Activated T-helper 1 cell treated with anti-CD3 and anti-CD28 coated beads, Interleukin-12 subunit alpha, Interleukin-12 subunit beta, Interleukin-2, Interleukin-4 antibody, amounts not matched to agents 30 ng/mL and 10 ng/mL and 1 ng/mL, durations not matched to agents 14 hours and 24 hours and 36 hours (primary cell): Measurements from ENCODE around the gene GREM2. TPM values are rescaled to one million over a fixed set of nuclear protein-coding genes. Genes with fewer than 3 reads are reported as not detected.

ENCODE experiments used
- DNase-seq: peaks from one replicate; pipeline ENCODE4 v3.0.0; 2021; ENCODE audit warnings: low spot score
- H3K27ac Mint-ChIP-seq: one replicate; pipeline ENCODE4 v1.8.0; 2021; ENCODE audit warnings: mild to moderate bottlenecking, mixed read lengths
- H3K27me3 Mint-ChIP-seq: one replicate; pipeline ENCODE4 v1.8.0; 2022; ENCODE audit warnings: mild to moderate bottlenecking, moderate library complexity, mixed read lengths; ENCODE audit not compliant: insufficient read depth
- H3K36me3 Mint-ChIP-seq: one replicate; pipeline ENCODE4 v1.8.0; 2021; ENCODE audit warnings: low read depth, mixed read lengths
- H3K4me1 Mint-ChIP-seq: one replicate; pipeline ENCODE4 v1.8.0; 2021; ENCODE audit warnings: low read depth, mixed read lengths
- H3K4me3 Mint-ChIP-seq: one replicate; pipeline ENCODE4 v1.8.0; 2021; ENCODE audit warnings: mild to moderate bottlenecking, moderate library complexity, mixed read lengths
- H3K9me3 Mint-ChIP-seq: one replicate; pipeline ENCODE4 v1.8.0; 2021; ENCODE audit warnings: mixed read lengths
- intact Hi-C: fragments of 100-400 bp; cut with micrococcal nuclease; formaldehyde crosslinking; loops from one replicate; pipeline ENCODE4 v1.15.1; 2024
- total RNA-seq: library from RNA; stranded (reverse); gene quantifications from 2 replicates; pipeline ENCODE4 v1.2.3, GENCODE V29; 2022

Gene GREM2
- total RNA-seq, 1 donor from 2014 or later = 0.05 TPM

DNA sequence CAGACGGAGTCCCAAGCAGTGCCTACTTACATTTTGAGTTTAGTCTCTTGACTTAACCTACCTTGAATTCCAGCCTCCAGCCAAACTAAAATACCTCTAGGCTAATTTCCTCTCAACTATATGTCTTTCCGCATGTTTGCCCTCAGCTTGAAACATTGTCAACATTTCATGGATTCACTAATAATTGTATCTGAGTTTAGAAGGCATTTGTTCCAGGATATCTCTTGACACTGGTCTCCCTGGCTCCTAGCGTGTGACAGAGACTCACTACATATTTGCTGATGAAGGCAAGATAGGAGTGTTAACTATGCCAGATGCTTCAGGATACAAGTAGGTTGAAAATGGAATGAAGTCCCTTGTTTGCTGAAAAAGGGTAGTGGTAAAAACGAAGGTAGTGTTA is 136.1 kb downstream of the GREM2 start:
- no peaks in the 10 kb centered on the region for H3K4me1 Mint-ChIP-seq
- intact Hi-C loops = no loop called here
- peaks cover 3% of the 10 kb centered on the region for H3K27me3 Mint-ChIP-seq
- H3K4me3 Mint-ChIP-seq = no peak overlapping the region
- no peak overlapping the region for H3K27ac Mint-ChIP-seq
- H3K9me3 Mint-ChIP-seq = peaks cover 5% of the 10 kb centered on the region
- DNase-seq = no peak
- no peaks in the 10 kb centered on the region for H3K36me3 Mint-ChIP-seq

DNA sequence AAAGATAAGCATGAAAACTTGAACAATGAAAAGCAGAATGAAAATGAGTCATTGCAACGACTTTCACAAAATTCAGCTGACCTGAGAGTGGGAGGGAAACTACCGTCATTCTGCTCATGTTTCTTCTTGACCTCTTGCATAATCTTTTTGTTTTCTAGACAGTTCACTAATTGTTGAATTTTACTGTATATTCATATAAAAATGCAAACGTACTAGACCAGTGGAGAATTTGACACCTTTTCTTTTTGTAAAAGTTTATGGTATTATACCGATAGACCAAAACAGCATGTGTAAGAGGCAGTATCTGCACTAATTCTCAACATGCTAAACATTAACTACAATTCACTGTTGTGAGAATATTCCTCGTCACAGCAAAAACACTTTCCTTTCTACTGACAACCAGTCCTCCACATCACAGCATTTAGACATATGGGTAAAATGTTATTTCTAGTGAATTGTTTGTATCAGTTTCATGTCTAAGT is 137.8 kb downstream of the GREM2 start:
- Mint-ChIP-seq H3K4me3 (no peak overlapping the region), H3K27me3 (peaks cover 3% of the 10 kb centered on the region), H3K27ac (no peak overlapping the region), H3K9me3 (peaks cover 5% of the 10 kb centered on the region), H3K36me3 (no peaks in the 10 kb centered on the region), H3K4me1 (no peaks in the 10 kb centered on the region)
- intact Hi-C loops = no loop called here
- no peak for DNase-seq

DNA sequence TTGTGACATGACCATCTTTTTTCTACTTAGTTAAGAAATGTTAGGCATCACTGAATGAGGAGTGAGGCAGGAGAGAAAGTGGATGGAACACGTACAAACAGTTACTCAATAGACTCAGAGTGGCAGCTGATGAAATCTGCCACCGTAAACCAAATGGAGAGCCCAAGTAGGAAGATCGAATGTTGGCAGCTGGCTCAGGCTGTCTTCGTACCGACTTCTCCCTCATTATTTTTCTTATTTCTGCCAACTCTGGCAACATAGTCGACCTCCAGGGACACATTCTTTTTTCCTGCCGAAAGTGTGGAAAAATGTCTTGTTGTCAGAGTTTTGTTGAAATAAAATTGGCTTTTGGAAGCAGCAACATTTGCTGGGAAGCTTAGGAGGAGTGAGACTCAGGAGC is 143.3 kb downstream of the GREM2 start:
- Mint-ChIP-seq H3K27ac (no peak overlapping the region), H3K36me3 (no peaks in the 10 kb centered on the region), H3K4me1 (no peaks in the 10 kb centered on the region), H3K4me3 (no peak overlapping the region), H3K27me3 (peaks cover 2% of the 10 kb centered on the region), H3K9me3 (no peaks in the 10 kb centered on the region)
- intact Hi-C loops = no loop called here
- DNase-seq = no peak

DNA sequence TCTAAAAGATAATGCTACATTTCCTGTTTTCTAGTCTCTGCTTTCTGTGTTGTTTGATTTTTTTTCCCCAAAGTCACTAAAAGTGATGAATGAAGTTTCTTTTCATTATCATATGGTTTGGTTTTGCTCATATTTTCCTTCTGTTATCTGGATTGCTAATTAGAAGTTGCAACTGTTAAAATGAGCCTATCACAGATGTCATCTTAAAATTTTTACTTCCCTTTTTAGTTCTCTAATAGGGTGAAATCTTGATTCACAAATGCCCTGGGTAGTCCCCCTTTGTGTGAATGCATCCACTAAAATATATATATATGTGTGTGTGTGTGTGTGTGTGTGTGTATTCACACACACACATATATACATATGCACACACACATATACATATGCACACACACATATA is 144.1 kb downstream of the GREM2 start:
- H3K4me3 Mint-ChIP-seq = no peak overlapping the region
- no peaks in the 10 kb centered on the region for H3K9me3 Mint-ChIP-seq
- intact Hi-C loops = no loop called here
- H3K4me1 Mint-ChIP-seq = no peaks in the 10 kb centered on the region
- DNase-seq = no peak
- H3K27ac Mint-ChIP-seq = no peak overlapping the region
- H3K36me3 Mint-ChIP-seq = no peaks in the 10 kb centered on the region
- H3K27me3 Mint-ChIP-seq = peaks cover 2% of the 10 kb centered on the region

DNA sequence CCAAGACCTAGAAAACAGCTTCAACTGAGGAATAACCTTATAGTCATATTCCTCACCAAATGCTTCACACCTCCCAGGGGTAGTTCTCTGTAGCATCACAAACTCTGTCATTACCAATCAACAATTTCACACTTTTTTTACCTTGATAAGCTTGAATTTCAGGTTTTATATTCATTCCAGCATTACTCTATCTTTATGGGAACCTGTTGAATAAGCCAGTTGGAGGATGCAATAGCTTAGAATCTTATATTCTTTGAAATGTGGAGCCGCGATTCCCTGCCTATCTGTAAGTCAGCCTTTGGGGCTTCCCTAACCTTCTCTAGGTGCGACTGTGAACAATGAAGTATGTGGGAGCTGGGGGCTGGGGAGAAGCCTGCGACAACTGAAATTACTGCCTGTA is 145.4 kb downstream of the GREM2 start:
- H3K27me3 Mint-ChIP-seq = peaks cover 2% of the 10 kb centered on the region
- H3K36me3 Mint-ChIP-seq = no peaks in the 10 kb centered on the region
- H3K4me1 Mint-ChIP-seq = no peaks in the 10 kb centered on the region
- H3K9me3 Mint-ChIP-seq = no peaks in the 10 kb centered on the region
- intact Hi-C loops = no loop called here
- DNase-seq = no peak
- no peak overlapping the region for H3K4me3 Mint-ChIP-seq
- H3K27ac Mint-ChIP-seq = no peak overlapping the region

DNA sequence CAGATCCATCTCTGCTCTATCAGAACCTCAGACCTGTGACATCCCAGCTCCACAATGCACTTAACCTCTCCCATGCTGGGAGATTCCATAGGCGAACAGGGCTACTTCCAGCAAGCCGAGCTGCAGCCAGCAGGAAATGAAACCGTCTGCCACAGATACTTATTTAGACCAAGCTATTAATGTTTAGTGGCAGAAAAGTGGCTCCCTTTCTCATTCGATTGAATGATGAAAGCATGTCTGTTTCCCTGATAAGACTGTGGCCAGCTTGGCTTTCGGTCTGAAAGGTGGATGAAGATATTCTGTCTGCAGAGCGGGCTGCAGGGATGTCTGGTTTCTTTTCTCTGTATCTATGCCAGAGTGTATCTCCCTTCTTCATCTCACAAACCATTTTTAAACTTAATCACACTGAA is 146.4 kb downstream of the GREM2 start:
- DNase-seq = no peak
- intact Hi-C loops = no loop called here
- Mint-ChIP-seq H3K4me1 (no peaks in the 10 kb centered on the region), H3K4me3 (no peak overlapping the region), H3K36me3 (no peaks in the 10 kb centered on the region), H3K9me3 (no peaks in the 10 kb centered on the region), H3K27me3 (peaks cover 2% of the 10 kb centered on the region), H3K27ac (no peak overlapping the region)

DNA sequence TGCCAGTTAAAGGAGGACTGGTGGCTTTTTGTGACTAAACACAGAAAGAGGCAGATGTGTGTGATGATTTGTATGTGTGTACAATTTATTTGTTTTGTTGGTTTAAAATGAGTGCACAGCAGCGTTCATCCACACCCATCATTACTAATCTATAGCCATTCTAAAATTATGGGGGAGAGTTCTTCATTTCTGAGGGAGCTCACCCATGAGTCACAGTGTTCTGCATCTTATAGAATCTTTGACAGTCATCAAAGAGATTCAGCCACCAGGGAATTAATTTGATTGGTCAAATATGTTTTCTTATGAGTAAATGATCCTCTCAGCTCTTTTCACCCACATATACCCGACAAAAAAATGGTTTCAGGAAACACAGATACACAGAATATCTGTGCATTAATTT is 147.9 kb downstream of the GREM2 start:
- no peak overlapping the region for H3K27ac Mint-ChIP-seq
- H3K27me3 Mint-ChIP-seq = peaks cover 2% of the 10 kb centered on the region
- no peaks in the 10 kb centered on the region for H3K9me3 Mint-ChIP-seq
- H3K4me1 Mint-ChIP-seq = no peaks in the 10 kb centered on the region
- intact Hi-C loops = no loop called here
- H3K36me3 Mint-ChIP-seq = no peaks in the 10 kb centered on the region
- no peak overlapping the region for H3K4me3 Mint-ChIP-seq
- no peak for DNase-seq

DNA sequence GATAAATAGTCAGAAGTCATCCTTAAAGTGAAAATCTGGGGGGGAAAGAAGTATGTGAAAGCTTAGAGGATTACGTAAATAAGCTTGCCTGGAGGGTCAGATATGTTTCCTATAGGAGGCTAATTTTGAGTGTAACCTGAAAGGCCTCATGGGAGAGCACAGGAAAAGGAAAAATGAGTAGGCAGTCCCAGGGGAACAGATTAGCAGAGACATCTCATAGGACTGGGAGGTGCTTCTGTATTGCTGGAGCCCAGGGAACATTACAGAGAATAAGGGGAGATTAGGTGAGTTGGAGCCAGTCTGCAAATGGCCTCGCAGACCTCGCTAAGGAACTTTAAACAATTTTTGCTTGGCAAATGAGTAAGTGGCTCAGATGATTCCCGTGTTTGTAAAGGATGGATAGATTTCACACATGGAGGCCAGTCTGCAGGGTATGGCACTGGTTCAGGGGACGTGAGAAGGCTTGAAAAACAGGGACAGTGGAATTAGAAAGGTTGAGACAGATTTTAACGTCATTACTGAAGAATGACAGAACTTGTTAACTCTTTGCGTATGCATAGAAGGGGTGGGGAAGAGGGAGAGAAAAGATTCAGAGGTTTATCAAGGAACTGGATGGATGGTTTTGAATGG is 149.1 kb downstream of the GREM2 start:
- Mint-ChIP-seq H3K27ac (no peak overlapping the region), H3K9me3 (no peaks in the 10 kb centered on the region), H3K27me3 (peaks cover 2% of the 10 kb centered on the region), H3K4me3 (no peak overlapping the region), H3K36me3 (no peaks in the 10 kb centered on the region), H3K4me1 (no peaks in the 10 kb centered on the region)
- intact Hi-C loops = no loop called here
- no peak for DNase-seq

DNA sequence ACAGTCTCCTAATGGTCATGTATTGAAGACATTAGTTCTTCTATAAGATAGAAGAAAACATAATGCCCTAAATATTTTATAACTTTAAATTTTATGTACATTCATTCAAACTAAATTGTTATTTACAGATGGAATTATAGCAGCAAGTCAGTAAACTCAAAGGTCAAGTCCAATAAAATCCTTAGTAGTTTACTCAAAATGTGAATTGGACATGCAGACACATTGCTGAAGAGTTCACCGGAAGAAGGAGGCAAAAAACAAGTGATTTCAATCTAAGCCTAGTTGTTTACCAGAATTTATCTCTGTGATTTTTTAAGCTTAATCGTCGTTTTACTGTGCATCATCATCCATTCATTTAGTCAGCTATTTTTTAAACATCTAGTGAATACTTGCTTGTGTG is 149.7 kb downstream of the GREM2 start:
- no peaks in the 10 kb centered on the region for H3K9me3 Mint-ChIP-seq
- no peak overlapping the region for H3K4me3 Mint-ChIP-seq
- H3K36me3 Mint-ChIP-seq = no peaks in the 10 kb centered on the region
- peaks cover 2% of the 10 kb centered on the region for H3K27me3 Mint-ChIP-seq
- intact Hi-C loops = no loop called here
- no peak for DNase-seq
- H3K4me1 Mint-ChIP-seq = no peaks in the 10 kb centered on the region
- no peak overlapping the region for H3K27ac Mint-ChIP-seq

DNA sequence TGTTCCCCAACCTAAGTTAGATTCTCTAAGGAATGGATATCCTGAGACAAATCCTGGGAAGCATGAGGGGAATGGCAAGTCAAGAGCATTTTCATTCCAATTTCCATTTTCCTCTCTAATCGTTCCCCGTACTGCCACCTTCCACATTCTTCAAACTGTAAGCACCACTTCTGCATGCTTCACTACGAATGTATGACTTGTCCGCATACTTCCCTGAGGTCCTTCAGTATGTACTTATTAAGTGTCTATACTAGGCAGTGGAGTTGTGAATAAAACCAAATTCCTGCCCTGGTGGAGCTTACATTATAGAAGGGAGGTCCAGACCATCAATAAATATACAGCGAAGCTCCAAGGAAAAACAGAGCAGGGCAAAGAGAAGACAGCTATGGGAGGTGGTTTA is 154.8 kb downstream of the GREM2 start:
- Mint-ChIP-seq H3K27ac (no peak overlapping the region), H3K27me3 (no peaks in the 10 kb centered on the region)

DNA sequence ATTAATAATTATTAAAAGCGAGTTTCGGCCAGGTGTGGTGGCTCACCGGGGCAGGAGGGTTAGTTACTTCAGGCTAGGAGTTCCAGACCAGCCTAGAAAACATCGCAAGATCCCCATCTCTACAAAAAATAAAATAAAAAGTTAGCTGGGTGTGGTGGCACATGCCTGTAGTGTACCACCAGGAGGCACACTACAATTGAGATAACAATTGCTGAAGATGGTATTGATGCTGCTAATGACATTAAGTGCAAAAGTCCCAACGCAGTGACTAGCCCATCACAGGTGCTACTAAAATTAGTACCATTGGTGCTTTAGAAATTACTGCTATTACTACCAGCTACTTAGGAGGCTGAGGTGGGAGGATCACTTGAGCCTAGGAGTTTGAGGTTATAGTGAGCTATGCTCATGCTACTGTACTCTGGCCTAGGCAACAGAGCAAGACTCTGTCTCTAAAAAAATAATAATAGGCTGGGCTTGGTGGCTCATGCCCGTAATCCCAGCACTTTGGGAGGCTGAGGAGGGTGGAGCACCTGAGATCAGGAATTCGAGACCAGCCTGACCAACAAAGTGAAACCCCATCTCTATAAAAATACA is 156.6 kb downstream of the GREM2 start:
- Mint-ChIP-seq H3K4me3 (no peak overlapping the region), H3K27me3 (no peaks in the 10 kb centered on the region), H3K9me3 (no peaks in the 10 kb centered on the region), H3K36me3 (no peaks in the 10 kb centered on the region), H3K4me1 (no peaks in the 10 kb centered on the region), H3K27ac (no peak overlapping the region)
- intact Hi-C loops = loop anchor here (1.0 to 5.0 kb wide), 2 partner anchors 152 to 237 kb away; no protein-coding TSS in a partner anchor
- DNase-seq = no peak

More for the DNA sequence above, 154.8 kb downstream of the GREM2 start:
- Mint-ChIP-seq H3K36me3 (no peaks in the 10 kb centered on the region), H3K9me3 (no peaks in the 10 kb centered on the region), H3K4me1 (no peaks in the 10 kb centered on the region), H3K4me3 (no peak overlapping the region)
- intact Hi-C loops = loop anchor here (5.0 kb wide), 1 partner anchor 150 kb away; no protein-coding TSS in a partner anchor
- DNase-seq = no peak

DNA sequence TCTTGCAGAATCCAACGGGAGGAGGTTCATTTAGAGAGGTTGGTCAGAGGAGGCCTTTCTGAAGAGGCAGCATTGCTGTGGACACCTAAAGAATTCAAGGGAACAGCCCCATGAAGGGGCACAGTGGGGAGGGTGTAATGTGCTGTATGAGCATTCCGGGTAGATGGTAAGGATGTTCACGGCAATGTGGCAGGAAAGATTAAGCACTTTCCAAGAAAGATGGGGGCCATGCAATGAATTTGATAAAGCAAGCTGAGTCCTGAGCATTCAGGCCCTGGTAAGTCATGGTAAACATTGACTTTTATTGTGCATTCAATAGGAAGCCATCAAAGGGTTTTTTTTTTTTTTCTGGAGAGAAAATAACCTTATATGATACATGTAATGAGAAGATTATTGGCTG is 166.6 kb downstream of the GREM2 start:
- no peaks in the 10 kb centered on the region for H3K9me3 Mint-ChIP-seq
- no peaks in the 10 kb centered on the region for H3K36me3 Mint-ChIP-seq
- no peaks in the 10 kb centered on the region for H3K4me1 Mint-ChIP-seq
- H3K27ac Mint-ChIP-seq = no peak overlapping the region
- no peak for DNase-seq
- intact Hi-C loops = no loop called here
- peaks cover 2% of the 10 kb centered on the region for H3K27me3 Mint-ChIP-seq
- H3K4me3 Mint-ChIP-seq = no peak overlapping the region

DNA sequence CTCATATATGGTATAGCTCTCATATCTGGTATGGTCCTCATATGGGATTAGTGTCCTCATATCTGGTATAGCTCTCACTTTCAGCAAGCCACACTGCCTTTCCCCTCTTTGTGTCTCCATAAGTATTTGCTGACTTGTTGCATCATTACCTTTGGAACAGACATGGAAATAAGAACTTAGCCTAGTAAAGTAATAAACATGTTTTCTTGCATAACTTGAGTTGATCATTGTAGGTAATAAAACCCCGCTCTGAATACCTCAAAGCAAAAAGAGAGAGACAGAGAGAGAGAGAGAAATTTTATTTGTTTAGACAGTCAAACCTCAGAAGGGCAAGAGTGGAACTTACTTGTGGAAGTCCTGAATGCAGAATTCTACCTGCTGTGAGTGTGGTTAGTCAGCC is 170.3 kb downstream of the GREM2 start:
- H3K4me3 Mint-ChIP-seq = no peak overlapping the region
- H3K9me3 Mint-ChIP-seq = no peaks in the 10 kb centered on the region
- no peak overlapping the region for H3K27ac Mint-ChIP-seq
- no peaks in the 10 kb centered on the region for H3K36me3 Mint-ChIP-seq
- H3K27me3 Mint-ChIP-seq = peaks cover 2% of the 10 kb centered on the region
- intact Hi-C loops = no loop called here
- no peaks in the 10 kb centered on the region for H3K4me1 Mint-ChIP-seq
- no peak for DNase-seq
